HG03066 (cell line): ENCODE results near the gene ANKMY1.

Source experiments
- ATAC-seq: cut with Tn5 transposase; IDR thresholded peaks from one replicate; pipeline ENCODE4 v1.9.1; 2021; ENCODE audit warnings: low read depth; ENCODE audit not compliant: unreplicated experiment

The ANKMY1 gene

DNA sequence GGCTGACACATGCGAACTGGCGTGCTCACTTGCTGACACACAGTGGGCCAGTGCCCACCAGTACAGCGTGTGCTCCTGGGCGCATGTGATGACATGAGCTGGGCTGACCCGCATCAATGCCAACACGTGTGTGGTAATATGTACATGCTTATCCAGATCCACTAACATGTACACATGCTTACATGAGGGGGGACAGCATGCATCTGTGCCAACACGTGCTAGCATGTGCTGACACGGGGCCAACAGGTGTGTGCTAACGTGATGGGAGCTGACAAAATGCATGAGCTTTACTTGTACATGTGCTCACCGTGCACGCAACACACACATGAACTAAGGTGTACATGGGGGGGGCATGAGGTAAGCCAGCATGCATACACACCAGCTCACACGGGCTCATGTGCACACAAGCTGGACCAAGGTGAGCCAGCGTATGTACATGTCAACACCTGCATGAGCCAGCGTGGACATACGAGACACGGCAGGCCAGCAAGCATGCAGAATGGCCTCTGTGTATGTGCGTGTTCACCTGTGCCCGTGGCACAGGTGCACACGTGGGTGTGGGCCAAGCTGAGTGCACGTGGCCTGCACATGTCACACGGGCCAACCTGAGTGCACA lies 93.8 kb downstream of the ANKMY1 start:
- no peak for ATAC-seq

DNA sequence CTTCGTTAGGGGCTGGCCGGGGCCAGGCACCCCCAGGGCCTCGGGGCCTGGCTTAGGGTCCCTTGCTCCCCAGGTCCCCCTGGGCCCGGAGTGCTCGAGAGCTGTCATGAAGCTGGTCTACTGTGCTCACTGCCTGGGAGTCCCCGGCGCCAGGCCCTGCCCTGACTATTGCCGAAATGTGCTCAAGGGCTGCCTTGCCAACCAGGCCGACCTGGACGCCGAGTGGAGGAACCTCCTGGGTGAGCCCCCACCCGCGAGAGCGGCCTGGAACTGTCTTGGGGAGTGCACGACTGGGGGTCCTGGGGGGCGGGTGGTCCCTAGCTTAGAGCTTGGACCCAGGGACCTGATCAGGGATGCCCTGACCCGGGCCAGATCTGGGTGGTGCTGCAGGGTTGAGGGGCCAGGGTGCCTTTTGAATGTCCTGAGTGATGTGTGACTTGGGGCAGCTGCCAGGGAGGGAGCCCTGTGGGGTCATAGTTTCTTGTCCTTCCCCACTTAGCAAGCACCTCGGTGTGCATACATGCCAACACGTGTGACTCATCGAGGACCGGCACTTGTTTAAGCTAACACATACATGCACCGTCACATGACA lies 94.4 kb downstream of the ANKMY1 start:
- ATAC-seq: no peak

DNA sequence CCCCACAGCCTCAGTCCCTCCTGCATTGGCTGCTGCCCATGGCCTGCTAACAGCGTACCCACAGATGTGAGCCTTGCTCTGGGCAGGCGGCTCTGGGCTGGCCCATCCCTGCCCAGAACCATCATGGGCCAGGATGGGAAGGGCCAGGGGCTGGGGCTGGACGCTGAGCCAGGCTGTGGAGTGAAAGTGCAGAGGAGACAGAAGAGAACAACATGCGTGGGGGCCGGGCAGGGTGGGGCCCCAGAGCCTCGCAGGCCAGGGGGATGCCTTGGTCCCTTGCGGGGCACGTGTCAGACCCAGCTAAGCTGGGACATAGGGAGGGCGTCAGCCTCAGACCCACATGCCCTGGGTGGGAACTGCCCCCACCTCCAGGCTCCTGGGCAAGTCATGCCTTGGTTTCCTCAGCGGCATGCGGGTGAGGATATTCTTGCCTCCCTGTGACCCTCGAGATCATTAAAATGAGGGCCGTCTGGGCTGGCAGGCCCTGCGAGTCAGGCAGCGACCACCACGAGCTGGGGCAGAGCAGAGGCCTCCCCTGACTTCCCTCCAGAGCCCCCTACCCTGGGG lies 95.0 kb downstream of the ANKMY1 start:
- no peak for ATAC-seq

DNA sequence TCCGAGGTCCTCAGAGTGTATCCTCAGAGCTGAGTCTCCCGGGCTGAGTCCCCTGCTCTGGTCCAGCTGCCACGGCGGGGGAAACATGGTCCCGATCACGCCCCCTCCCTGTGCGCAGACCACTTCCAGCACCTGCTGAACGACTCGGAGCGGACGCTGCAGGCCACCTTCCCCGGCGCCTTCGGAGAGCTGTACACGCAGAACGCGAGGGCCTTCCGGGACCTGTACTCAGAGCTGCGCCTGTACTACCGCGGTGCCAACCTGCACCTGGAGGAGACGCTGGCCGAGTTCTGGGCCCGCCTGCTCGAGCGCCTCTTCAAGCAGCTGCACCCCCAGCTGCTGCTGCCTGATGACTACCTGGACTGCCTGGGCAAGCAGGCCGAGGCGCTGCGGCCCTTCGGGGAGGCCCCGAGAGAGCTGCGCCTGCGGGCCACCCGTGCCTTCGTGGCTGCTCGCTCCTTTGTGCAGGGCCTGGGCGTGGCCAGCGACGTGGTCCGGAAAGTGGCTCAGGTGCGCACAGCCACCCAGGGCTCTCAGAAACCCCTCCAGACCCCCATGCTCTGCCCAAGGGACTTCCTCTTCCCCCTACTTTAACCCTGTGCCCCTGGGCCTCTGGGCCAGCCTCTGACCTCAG lies 95.6 kb downstream of the ANKMY1 start:
- no peak for ATAC-seq

DNA sequence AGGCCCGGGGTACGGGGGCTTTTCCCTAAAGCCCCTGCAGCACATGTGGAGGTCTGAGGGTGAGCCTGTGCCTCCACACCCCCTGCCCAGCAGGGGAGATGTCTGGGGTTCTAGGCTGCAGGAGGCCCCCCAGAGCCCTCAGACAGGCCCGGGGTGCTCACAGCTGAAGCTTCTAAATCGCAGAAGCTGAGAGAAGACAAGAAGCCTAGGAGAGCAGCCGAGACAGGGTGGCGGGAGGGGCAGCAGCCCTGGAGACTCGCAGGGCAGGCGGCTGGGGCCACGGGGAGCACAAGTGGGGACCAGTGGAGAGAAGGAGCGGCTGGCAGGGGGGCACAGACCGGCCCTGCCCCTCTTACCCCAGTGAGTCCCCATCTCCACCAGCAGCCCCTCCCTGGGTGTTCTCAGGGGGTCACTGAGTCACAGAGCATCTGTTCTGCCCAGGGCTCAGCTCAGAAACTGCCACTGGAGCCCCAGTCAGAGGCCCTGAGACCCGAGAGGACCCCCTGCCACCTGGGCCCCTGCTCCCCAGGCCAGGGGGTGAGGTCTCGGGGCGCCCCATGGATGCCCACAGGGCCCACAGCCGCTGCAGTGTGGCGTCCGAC lies 96.2 kb downstream of the ANKMY1 start:
- no peak for ATAC-seq

DNA sequence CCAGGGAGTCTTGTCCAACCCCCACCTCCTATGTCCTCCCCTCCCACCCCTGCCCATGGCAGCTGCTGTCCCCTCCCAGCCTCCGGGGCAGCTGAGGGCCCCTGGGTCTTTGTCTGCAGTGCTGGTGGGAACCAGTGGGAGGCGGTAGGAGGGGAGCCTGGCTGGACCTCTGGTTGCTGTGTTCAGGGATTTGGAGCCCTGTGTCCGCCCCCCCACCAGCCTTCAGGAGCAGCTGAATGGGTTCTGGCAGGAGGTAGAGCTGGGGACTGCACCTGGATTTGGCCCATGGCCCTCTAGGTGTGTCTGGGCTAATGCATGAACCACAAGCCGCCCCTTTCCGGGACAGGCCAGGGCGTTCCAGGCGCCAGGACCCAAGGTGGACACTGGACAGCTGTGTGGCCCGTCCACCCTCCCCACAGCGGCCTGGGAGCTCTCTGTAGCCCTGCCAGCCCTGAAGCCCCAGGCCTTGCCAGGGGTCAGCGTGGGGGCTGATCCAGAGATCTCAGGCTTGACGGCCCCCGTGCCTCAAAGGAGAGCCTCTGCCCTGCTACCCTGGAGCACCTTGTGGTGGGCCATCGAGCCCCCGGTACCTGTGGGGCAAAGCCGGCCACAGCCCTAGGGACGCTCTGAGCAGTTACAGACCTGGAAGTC lies 96.9 kb downstream of the ANKMY1 start:
- no peak for ATAC-seq

DNA sequence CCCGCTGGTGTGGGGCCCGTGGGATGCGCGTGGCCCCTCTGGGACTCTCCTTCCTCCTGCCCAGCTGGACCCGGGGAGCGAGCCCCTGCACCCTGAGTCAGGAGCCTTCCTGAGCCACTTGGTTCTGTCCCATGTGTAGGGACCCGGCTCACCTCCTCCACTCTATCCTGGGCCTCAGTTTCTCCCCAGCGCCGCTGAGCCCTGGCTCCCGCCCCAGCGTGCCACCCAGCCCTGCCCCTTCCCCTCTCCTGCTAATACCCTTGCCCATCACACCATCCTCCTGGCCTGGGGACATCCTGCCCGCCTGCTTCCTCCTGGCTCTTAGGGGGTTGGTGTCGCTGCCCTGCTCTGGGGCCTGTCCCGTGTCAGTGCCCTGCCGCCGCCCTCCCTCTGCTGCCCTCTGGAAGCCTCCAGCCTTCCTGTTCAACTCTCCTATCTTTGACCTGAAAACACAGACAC lies 97.5 kb downstream of the ANKMY1 start:
- no peak for ATAC-seq

DNA sequence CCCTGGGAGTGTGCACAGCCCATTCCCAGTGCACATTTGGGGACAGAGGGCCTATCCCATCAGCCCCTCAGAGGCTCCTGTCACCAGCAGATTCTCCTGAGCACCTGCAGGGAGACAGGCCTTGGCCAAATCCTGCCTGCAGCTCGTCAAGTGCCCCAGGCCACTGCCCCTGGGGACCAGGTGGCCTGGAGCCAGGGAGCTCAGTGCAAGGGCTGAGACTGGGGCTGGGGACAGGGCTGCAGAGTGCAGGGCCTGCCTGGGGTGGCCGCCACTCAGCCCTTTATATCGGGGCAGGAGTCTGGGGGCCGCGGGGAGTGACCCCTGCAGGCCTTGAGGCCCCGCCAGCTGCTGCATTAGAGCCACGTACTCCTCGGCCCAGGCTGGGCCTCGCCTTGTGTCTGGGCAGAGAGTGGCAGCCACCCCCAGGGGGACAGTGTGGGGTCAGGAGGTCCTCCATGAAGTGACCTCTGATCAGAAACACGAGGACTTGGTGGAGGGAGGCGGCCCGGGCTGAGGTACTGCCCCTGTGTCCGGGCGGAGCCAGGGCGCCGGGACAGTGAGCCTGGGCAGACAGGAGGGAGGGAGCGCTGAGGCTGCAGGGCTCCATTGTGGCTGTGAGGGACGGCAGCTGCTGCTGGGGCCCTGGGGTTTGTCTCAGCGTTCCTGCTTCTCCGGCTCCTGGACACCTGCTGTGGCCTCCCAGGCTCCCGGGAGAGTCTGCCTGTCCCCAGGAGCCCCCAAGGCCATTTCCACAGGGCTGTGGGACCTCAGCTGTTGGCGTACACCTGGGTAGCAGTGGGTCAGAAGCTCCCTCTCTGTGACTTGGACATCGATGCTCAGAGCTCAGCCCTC lies 98.2 kb downstream of the ANKMY1 start:
- ATAC-seq: no peak

DNA sequence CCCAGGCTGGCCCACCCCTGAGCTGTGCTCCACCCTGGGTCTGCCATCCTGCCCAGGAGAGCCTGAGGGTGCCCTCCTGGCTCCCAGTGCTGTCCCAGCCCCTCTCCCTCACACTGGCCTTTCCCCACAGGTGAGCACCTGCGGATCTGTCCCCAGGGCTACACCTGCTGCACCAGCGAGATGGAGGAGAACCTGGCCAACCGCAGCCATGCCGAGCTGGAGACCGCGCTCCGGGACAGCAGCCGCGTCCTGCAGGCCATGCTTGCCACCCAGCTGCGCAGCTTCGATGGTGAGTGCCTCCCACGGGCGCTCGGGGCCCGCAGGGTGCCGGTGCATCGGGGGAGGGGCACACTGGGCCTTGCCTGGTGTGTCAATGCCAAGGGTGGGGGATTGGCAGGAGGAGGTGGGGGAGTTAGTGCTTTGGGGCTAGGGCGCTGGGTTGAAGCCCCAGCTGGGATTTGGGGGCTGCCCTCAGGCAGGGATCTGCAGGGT lies 98.8 kb downstream of the ANKMY1 start:
- ATAC-seq: no peak

DNA sequence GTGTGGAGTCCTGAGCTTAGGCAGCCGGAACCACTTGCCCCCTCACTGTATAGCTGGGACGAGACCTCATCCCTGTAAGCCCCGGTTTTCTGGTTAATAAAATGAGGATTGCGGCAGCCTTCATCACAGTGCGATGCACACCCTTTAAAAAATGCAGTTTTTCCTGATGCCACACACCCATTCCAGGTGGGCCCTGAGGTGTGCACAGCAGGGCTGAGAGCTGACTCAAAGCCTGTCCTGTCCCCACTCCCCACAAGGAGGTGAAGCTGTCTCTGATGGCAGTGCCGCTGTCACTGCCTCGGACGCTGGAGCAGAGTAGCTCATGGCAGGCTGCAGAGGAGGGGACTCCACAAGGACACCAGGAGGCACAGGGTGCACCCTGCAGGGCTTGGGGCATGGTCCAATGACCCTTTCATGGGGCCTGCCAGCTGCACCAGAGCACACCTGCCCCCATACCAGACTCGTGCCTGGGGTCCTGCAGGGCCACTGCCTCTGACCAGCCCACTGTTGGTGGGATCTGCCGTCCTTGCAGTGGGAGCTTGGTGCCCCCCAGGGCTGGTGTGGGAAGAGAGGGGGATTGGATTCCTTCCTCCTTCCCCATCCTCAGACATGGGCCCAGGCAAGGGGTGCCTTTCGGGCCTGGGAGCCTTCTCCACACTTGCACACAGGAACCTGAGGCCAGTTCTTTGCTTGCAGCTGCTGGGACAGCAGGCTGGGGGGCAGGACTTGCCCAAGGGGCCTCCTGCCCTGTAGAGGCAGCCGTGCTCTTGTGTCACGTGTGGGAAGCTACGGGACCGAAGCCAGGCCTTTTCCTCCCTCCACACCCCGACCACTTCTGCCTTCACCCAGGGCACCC lies 99.5 kb downstream of the ANKMY1 start:
- ATAC-seq: no peak

DNA sequence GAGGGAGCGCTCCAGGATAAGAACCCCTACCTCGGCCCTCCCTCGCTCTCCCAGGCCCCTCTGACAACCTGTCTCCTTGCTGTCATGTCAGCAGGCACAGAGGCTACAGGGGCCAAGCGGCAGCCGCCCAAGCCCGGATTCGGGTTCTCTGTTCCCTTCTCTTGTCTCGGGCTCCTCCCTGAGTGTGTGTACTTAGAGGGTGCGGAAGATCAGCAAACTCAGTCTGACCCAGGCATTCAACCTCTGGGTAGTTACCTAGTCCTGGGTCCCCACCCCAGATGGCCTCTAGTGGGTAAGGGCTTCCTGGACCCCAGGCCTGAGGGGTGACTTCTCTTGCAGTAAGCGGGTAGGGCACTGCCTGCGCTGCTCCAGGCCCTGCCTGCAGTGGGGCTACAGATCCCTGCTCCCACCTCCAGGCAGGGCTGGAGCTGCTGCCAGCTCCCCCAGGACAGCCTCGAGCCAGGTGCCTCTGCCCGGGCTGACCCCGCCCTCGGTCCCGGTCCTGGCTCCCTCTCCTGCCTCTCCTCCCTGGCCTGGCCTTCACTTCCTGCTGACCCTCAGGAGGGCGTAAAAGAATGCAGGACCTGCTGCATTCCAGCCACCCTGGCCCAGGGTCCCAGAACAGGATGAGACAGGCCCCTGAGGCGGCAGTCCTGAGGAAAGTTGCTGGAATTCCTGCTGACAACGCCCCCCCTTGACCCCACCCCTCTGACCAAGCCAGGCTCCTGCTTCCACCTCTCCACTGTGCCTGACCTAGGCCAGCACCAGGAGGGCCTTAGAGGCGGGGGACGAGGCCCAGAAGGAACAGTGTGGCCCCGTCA lies 100.4 kb downstream of the ANKMY1 start:
- no peak for ATAC-seq

DNA sequence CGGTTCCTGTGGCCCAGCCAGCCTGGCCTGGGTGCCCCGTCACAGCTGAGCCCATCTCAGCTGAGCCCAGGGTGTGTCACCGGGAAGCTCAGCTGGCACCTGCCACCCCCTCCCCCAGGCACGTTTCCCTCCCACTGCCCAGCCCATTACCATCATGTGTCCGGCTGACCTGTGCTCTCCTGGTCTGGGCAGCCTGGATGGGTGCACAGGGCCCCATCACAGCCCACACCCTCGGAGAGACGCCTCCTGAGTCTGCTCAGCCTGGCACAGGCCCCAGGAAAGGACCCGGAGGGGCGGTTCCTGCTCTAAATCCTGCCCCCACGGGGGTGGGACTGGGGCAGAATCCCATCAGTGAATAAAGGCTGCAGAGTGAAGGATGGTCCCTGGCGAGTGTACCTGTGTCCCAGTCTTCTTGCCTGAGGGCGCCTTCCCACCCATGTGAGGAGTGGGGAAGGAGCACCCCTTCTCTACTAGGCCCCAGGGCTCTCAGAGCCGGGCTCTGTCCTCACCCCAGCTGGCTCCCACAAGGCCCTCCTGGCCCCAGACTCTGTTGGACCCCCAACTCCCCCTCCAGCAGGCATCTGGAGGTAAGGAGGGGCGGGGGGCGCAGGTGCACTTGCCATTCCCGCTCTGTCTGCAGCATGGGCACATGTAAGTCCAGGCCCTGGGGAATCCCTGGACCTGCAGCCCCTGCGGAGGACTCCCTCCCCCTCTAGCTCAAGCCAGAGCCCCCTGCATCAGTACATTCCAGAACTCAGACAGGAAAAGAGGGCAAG lies 101.2 kb downstream of the ANKMY1 start:
- ATAC-seq: no peak

DNA sequence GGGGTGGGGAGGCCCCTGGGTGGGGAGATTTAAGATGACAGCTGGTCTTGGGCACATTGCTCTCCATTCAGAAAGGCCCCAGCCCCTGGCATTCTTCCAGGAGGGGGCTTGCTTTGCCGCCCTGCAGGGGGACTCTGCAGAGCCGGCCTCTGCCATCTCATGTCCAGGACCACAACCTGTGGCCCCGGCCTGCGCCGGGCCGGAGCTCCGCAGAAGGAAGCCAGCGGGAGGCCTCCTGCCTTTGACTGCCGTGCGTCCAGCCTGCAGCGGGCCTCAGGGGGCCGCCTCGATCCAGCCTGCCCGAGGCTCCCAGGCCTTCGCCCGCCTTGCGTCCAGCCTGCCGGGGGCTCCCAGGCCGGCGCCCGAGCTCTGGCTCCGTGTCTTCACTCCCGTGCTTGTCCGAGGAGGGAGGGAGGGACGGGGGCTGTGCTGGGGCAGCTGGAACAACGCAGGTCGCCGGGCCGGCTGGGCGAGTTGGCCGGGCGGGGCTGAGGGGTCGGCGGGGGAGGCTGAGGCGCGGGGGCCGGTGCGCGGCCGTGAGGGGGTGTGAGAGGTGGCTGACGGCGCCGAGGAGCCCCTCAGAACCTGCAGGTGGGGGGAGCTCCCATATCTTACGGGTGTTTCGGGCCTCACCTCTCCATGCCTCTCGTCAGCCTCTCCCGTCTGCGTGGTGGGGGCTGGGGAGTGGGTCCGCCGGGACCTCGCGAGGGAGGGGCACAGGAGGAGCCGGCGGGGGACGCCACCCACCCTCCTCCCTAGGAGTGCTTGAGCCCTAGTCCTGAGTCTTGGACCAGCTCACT lies 101.9 kb downstream of the ANKMY1 start:
- no peak for ATAC-seq

DNA sequence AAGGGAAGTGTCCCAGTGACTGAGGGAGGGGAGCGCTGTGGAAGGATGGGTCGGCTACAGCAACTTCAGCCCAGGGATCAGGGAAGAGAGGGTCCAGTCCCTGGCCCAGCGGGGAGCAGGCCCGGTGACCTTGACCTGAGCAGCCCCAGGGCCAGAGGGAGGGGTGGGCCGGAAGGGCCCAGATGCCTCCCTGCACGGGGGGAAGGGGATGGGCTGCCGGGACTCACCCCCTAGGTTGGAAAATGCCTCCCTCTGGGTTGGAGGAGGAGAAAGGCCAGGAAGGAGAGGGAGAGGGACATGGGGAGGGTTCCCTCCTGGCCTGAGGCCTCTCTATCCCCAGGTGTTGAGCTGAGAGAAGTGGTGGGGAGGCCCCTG lies 102.5 kb downstream of the ANKMY1 start:
- ATAC-seq: no peak

DNA sequence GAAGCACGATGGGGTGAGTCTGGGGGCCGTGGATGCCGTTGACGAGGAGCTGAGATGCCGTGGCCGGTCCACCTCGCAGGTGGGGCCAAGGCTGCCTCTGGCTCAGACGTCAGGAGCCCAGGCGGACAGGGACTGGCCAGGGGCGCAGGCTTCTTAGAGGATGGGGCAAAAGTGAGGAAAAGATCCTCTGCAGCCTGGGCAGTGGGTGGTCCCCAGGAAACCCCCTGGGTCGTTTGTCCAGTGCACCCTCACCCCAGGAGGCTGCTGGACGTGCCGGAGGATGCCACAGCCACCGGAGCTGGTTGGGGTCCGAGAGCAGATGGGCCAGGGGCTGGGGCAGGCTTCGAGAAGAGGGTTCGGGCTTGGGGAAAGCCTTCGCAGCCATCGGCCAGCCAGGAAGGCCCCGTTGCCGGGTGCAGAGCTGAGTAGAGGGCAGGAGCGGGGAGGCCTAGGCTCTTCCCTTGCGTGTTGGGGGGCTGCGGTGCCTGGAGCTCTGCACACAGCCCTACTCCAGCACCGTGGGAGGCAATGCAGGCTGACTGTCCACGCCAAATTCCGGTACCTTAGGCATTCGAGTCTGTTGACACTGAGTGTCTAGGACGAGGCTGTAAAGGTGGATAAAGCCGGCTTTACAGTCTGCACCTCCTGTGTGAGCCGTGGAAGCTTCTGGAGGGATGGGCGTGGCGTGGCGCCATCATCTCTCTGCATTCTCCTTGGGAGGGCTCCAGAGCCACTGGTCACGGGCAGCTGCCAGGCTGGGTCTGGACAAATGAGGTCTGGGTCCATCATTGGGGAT lies 103.5 kb downstream of the ANKMY1 start:
- ATAC-seq: no peak
